GM12892 (cell line): ENCODE results near the gene MUS81.

Experiments
- POLR2A ChIP-seq: IDR thresholded peaks from 2 replicates; pipeline ENCODE4 v1.6.1; 2011; ENCODE audit warnings: low read depth, low read length, control low read depth
- POLR2AphosphoS5 ChIP-seq: IDR thresholded peaks from 2 replicates; pipeline ENCODE4 v1.6.1; 2011; ENCODE audit warnings: low read depth, low read length, control low read depth

GRCh38 chr11:65814131-65814985 lies 45.9 kb upstream of the MUS81 start:
- TF ChIP-seq POLR2A (no peak), POLR2AphosphoS5 (no peak)
